HepG2 (cell line): ENCODE results near the gene PPP4R4. TPM values are rescaled to one million over a fixed set of nuclear protein-coding genes. Genes with fewer than 3 reads are reported as not detected.

Source experiments
- CBFB ChIP-seq: sonication (generic); formaldehyde crosslinking; IDR thresholded peaks from 2 replicates; pipeline ENCODE4 v1.4.0; 2020; ENCODE audit warnings: missing genetic modification reagents
- CERS6 ChIP-seq: sonication (generic); formaldehyde crosslinking; IDR thresholded peaks from 2 replicates; pipeline ENCODE4 v1.5.0; 2020; ENCODE audit warnings: missing genetic modification reagents
- DPF2 ChIP-seq: sonication (generic); formaldehyde crosslinking; IDR thresholded peaks from 2 replicates; pipeline ENCODE4 v1.4.0; 2020; ENCODE audit warnings: mild to moderate bottlenecking, low read depth, missing genetic modification reagents, borderline replicate concordance
- E2F5 ChIP-seq: sonication (generic); formaldehyde crosslinking; conservative IDR thresholded peaks from 2 replicates; pipeline ENCODE4 v1.4.0; 2020; ENCODE audit warnings: missing genetic modification reagents
- GMEB1 ChIP-seq: sonication (generic); formaldehyde crosslinking; IDR thresholded peaks from 2 replicates; pipeline ENCODE4 v1.5.1; 2020; ENCODE audit warnings: missing genetic modification reagents, mild to moderate bottlenecking, borderline replicate concordance
- KLF11 ChIP-seq: IDR thresholded peaks from 2 replicates; pipeline ENCODE4 v1.6.1; 2016; ENCODE audit warnings: missing compliant biosample characterization
- MXD1 ChIP-seq: sonication (generic); formaldehyde crosslinking; IDR thresholded peaks from 2 replicates; pipeline ENCODE4 v1.4.0; 2020; ENCODE audit warnings: mild to moderate bottlenecking, missing genetic modification reagents
- RNF2 ChIP-seq: fragments of 450-650 bp; conservative IDR thresholded peaks from 2 replicates; pipeline ENCODE4 v1.6.1; 2016; ENCODE audit warnings: low read depth
- SP4 ChIP-seq: sonication (generic); formaldehyde crosslinking; IDR thresholded peaks from 2 replicates; pipeline ENCODE4 v1.8.1; 2023; ENCODE audit warnings: mild to moderate bottlenecking, missing genetic modification reagents
- TCF7L2 ChIP-seq: IDR thresholded peaks from 2 replicates; pipeline ENCODE4 v1.6.1; 2011; ENCODE audit warnings: mild to moderate bottlenecking, low read depth, low read length, moderate library complexity
- THAP7 ChIP-seq: sonication (generic); formaldehyde crosslinking; IDR thresholded peaks from 2 replicates; pipeline ENCODE4 v1.8.1; 2023; ENCODE audit warnings: mild to moderate bottlenecking, missing genetic modification reagents
- ZFP37 ChIP-seq: sonication (generic); formaldehyde crosslinking; IDR thresholded peaks from 2 replicates; pipeline ENCODE4 v1.4.0; 2020; ENCODE audit warnings: missing genetic modification reagents, borderline replicate concordance
- ZNF281 ChIP-seq: sonication (generic); formaldehyde crosslinking; IDR thresholded peaks from 2 replicates; pipeline ENCODE4 v1.4.0; 2020; ENCODE audit warnings: missing genetic modification reagents, borderline replicate concordance
- ZNF546 ChIP-seq: sonication (generic); formaldehyde crosslinking; conservative IDR thresholded peaks from 2 replicates; pipeline ENCODE4 v1.8.1; 2023; ENCODE audit warnings: mild to moderate bottlenecking, missing genetic modification reagents
- ZNF564 ChIP-seq: sonication (generic); formaldehyde crosslinking; IDR thresholded peaks from 2 replicates; pipeline ENCODE4 v1.8.1; 2023; ENCODE audit warnings: mild to moderate bottlenecking, missing genetic modification reagents
- ZNF790 ChIP-seq: sonication (generic); formaldehyde crosslinking; IDR thresholded peaks from 2 replicates; pipeline ENCODE4 v1.8.0; 2022; ENCODE audit warnings: missing genetic modification reagents, mild to moderate bottlenecking, borderline replicate concordance
- ZNF850 ChIP-seq: sonication (generic); formaldehyde crosslinking; conservative IDR thresholded peaks from 2 replicates; pipeline ENCODE4 v1.9.0; 2021; ENCODE audit warnings: mild to moderate bottlenecking, missing genetic modification reagents
- ZSCAN22 ChIP-seq: sonication (generic); formaldehyde crosslinking; IDR thresholded peaks from 2 replicates; pipeline ENCODE4 v1.4.0; 2020; ENCODE audit warnings: mild to moderate bottlenecking, missing genetic modification reagents
- ZSCAN5A ChIP-seq: sonication (generic); formaldehyde crosslinking; IDR thresholded peaks from 2 replicates; pipeline ENCODE4 v1.8.0; 2022; ENCODE audit warnings: mild to moderate bottlenecking, missing genetic modification reagents, borderline replicate concordance
- polyA plus RNA-seq, 8 experiments: library from polyadenylated mRNA; depleted of rRNA in 3 of 8; stranded (reverse) in 7 of 8; unstranded in 1 of 8; fragments of >200 nt; fragmentation: Illumina TruSeq in 4 of 8; extraction: Trizol in 4 of 8; gene quantifications; 2 replicates each; pipeline versions ENCODE4 v1.2.1 to v1.2.3, GENCODE V29; 2011 to 2016; ENCODE audit warnings: low read depth in 4 of 8, missing spikeins in 1 of 8, mixed read lengths in 1 of 8; ENCODE audit not compliant: insufficient read depth in 1 of 8
- total RNA-seq, 5 experiments: library from RNA; depleted of rRNA; stranded (reverse); fragments of >200 nt; fragmentation: Illumina TruSeq; extraction: Trizol; gene quantifications; 2 replicates each; pipeline ENCODE4 v1.2.3, GENCODE V29; 2016; ENCODE audit warnings: low read depth in 1 of 5

The PPP4R4 gene
- total and polyA plus RNA-seq, 2 of the 13 experiments (the other 11 are each of a cell fraction or from before 2014, with no cell fraction given): 9.5 to 19.8 TPM

GRCh38 chr14:94322648-94323570, 148.8 kb downstream of the PPP4R4 start, which contains the start of gene SERPINA6 (continued):
- TF ChIP-seq MXD1 (CRISPR knock-in tag) (peak; percentile 18), ZNF850 (no peak), DPF2 (peak; percentile 33; the same call in 1 of the 2 replicates), TCF7L2 (no peak), E2F5 (CRISPR knock-in tag) (no peak), ZSCAN5A (no peak; the same call in 1 of the 2 replicates), ZFP37 (CRISPR knock-in tag) (no peak), THAP7 (peak; percentile 86), CBFB (no peak), KLF11 (CRISPR knock-in tag) (no peak), CERS6 (CRISPR knock-in tag) (no peak), ZNF564 (CRISPR knock-in tag) (no peak), ZNF281 (CRISPR knock-in tag) (peak; percentile 54; the same call in 1 of the 2 replicates), ZSCAN22 (CRISPR knock-in tag) (no peak), ZNF790 (CRISPR knock-in tag) (peak; percentile 58; the same call in 1 of the 2 replicates), RNF2 (no peak), GMEB1 (CRISPR knock-in tag) (no peak), ZNF546 (CRISPR knock-in tag) (no peak), SP4 (no peak; the same call in 1 of the 2 replicates)
